GM19324 (cell line): ENCODE measurements around the gene LIMCH1.

Experiments
- ATAC-seq: cut with Tn5 transposase; IDR thresholded peaks from one replicate; pipeline ENCODE4 v1.9.1; 2021; ENCODE audit warnings: mild to moderate bottlenecking, moderate library complexity; ENCODE audit not compliant: unreplicated experiment, low FRiP score

LIMCH1 gene

GRCh38 chr4:41556526-41556925 lies 18.6 kb downstream of the LIMCH1 start:
- no peak for ATAC-seq

GRCh38 chr4:41559940-41560516 lies 22.1 kb downstream of the LIMCH1 start:
- no peak for ATAC-seq

GRCh38 chr4:41561244-41561643 lies 23.3 kb downstream of the LIMCH1 start:
- ATAC-seq: no peak

- no peak for ATAC-seq
Measured at GRCh38 chr4:41567186-41567585, 29.2 kb downstream of the LIMCH1 start.

GRCh38 chr4:41568363-41568762 lies 30.4 kb downstream of the LIMCH1 start:
- no peak for ATAC-seq

- no peak for ATAC-seq
Measured at GRCh38 chr4:41569961-41570360, 32.0 kb downstream of the LIMCH1 start.

- no peak for ATAC-seq
Measured at GRCh38 chr4:41571422-41571821, 33.5 kb downstream of the LIMCH1 start.

GRCh38 chr4:41572516-41572915 lies 34.6 kb downstream of the LIMCH1 start:
- ATAC-seq: no peak

- no peak for ATAC-seq
Measured at GRCh38 chr4:41572956-41573355, 35.0 kb downstream of the LIMCH1 start.

- no peak for ATAC-seq
Measured at GRCh38 chr4:41573502-41574001, 35.6 kb downstream of the LIMCH1 start.

- ATAC-seq: no peak
Measured at GRCh38 chr4:41575207-41575606, 37.2 kb downstream of the LIMCH1 start.

GRCh38 chr4:41575665-41576064 lies 37.7 kb downstream of the LIMCH1 start:
- ATAC-seq: no peak

- no peak for ATAC-seq
Measured at GRCh38 chr4:41579043-41579442, 41.1 kb downstream of the LIMCH1 start.

GRCh38 chr4:41579526-41579925 lies 41.6 kb downstream of the LIMCH1 start:
- ATAC-seq: no peak

GRCh38 chr4:41580007-41580406 lies 42.0 kb downstream of the LIMCH1 start:
- ATAC-seq: no peak

- ATAC-seq: no peak
Measured at GRCh38 chr4:41586675-41587225, 48.8 kb downstream of the LIMCH1 start.

- no peak for ATAC-seq
Measured at GRCh38 chr4:41587286-41587685, 49.3 kb downstream of the LIMCH1 start.

- no peak for ATAC-seq
Measured at GRCh38 chr4:41590591-41590990, 52.6 kb downstream of the LIMCH1 start.

- no peak for ATAC-seq
Measured at GRCh38 chr4:41594432-41594831, 56.5 kb downstream of the LIMCH1 start.

GRCh38 chr4:41597494-41597893 lies 59.5 kb downstream of the LIMCH1 start:
- ATAC-seq: no peak

- ATAC-seq: no peak
Measured at GRCh38 chr4:41598580-41598979, 60.6 kb downstream of the LIMCH1 start.

GRCh38 chr4:41599192-41599786 lies 61.3 kb downstream of the LIMCH1 start:
- ATAC-seq: no peak
